Measurements from ENCODE around the gene ACVR1B.
A peak's percentile ranks its signal among the peaks of the same experiment; 100 is the strongest.

ACVR1B gene

GRCh38 chr12:51961834-51962233 is 10.3 kb downstream of the ACVR1B start:
- peak overlapping the region; percentile 81 for H3K27ac ChIP-seq
- no peak for TF ChIP-seq CTCF (conservative IDR thresholded peaks at IDR 0.05)

- TF ChIP-seq CTCF (conservative IDR thresholded peaks at IDR 0.05) = no peak
- H3K27ac ChIP-seq = peak overlapping the region; percentile 81
Measured at GRCh38 chr12:51962737-51963136, 11.2 kb downstream of the ACVR1B start.

GRCh38 chr12:51963477-51963876 is 12.0 kb downstream of the ACVR1B start:
- no peak for TF ChIP-seq CTCF (conservative IDR thresholded peaks at IDR 0.05)
- peak overlapping the region; percentile 81 for H3K27ac ChIP-seq

GRCh38 chr12:51969643-51970042 is 18.1 kb downstream of the ACVR1B start:
- H3K27ac ChIP-seq = no peak overlapping the region
- no peak for TF ChIP-seq CTCF (conservative IDR thresholded peaks at IDR 0.05)

GRCh38 chr12:51970904-51971646 is 19.6 kb downstream of the ACVR1B start:
- no peak; the same call in 1 of the 2 replicates for TF ChIP-seq CTCF (conservative IDR thresholded peaks at IDR 0.05)
- H3K27ac ChIP-seq = no peak overlapping the region

GRCh38 chr12:51971679-51972421 is 20.4 kb downstream of the ACVR1B start:
- TF ChIP-seq CTCF (conservative IDR thresholded peaks at IDR 0.05) = no peak
- no peak overlapping the region for H3K27ac ChIP-seq

- H3K27ac ChIP-seq = no peak overlapping the region
- TF ChIP-seq CTCF (conservative IDR thresholded peaks at IDR 0.05) = no peak
Measured at GRCh38 chr12:51972422-51972812, 20.9 kb downstream of the ACVR1B start.
